Measurements from ENCODE around the gene SLC13A5.

GRCh38 chr17:6679241-6679640, 33.9 kb downstream of the SLC13A5 start:
- TF ChIP-seq POLR2A (IDR thresholded peaks at IDR 0.05; ENCODE audit: low read depth, low read length) (no peak), POLR2AphosphoS5 (IDR thresholded peaks at IDR 0.05; ENCODE audit: low read depth, low read length) (no peak), TAF1 (IDR thresholded peaks at IDR 0.05; ENCODE audit: borderline replicate concordance, low read depth, low read length) (no peak)

Data from GM12892 (cell line).